ENCODE data around the gene NOL8. TPM values are rescaled to one million over a fixed set of nuclear protein-coding genes. Genes with fewer than 3 reads are reported as not detected.

The NOL8 gene
- total RNA-seq, 1 experiment from 2014 or later = 48.4 TPM

DNA sequence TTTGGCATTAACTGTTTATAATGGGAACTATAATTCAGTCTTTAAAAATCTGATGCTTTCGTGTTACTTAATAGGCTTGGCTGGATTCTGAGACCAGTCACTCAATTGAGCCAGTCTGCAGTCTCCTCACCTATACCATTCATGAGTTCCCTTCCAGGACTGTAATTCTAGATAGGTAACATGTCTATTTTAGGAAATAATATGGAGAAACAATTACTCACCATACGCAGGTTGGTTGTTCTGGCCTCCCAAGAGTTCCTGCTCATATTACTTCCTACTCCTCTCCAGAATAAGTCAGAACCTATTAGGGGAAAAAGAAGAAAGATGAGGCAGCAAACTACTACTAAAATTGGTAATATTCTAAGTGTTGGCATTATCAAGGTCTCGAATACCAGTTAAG is 27.1 kb downstream of the NOL8 start:
- Histone ChIP-seq H3K56ac (ENCODE audit: insufficient read length, low read depth, low read length) (no peak overlapping the region), H4K8ac (replicated peaks; ENCODE audit: insufficient read length, low read depth, low read length) (no peak overlapping the region), H3K14ac (ENCODE audit: insufficient read depth, low read length) (no peak overlapping the region), H3K79me2 (ENCODE audit: insufficient read depth, low read length) (no peaks in the 10 kb centered on the region; the same call in 1 of the 2 replicates), H3K4ac (ENCODE audit: low read depth, low read length) (no peak overlapping the region), H3K27ac (ENCODE audit: insufficient read length, low read depth, low read length) (no peak overlapping the region), H4K20me1 (ENCODE audit: control insufficient read depth, insufficient read depth, insufficient read length) (no peaks in the 10 kb centered on the region), H2BK20ac (ENCODE audit: low read depth, low read length, poor library complexity, severe bottlenecking) (no peak overlapping the region), H2BK5ac (ENCODE audit: insufficient read length, low read length) (no peak overlapping the region), H2BK15ac (ENCODE audit: low read depth, low read length) (no peak overlapping the region), H3K9me3 (ENCODE audit: control insufficient read depth, low read depth, low read length) (no peaks in the 10 kb centered on the region), H3K23me2 (ENCODE audit: insufficient read length, low read depth, low read length, poor library complexity, severe bottlenecking) (no peaks in the 10 kb centered on the region), H4K91ac (ENCODE audit: insufficient read length, low read depth, low read length) (no peak overlapping the region), H2BK120ac (ENCODE audit: low read depth, low read length, poor library complexity, severe bottlenecking) (no peak overlapping the region), H2BK12ac (ENCODE audit: insufficient read length, low read depth, low read length) (no peak overlapping the region), H3K9ac (ENCODE audit: extremely low read depth, insufficient read length, low read length) (no peak overlapping the region), H3K79me1 (ENCODE audit: insufficient read depth, low read depth, low read length, poor library complexity, severe bottlenecking) (no peaks in the 10 kb centered on the region), H3K23ac (ENCODE audit: insufficient read length, low read depth, low read length) (no peak overlapping the region), H3K4me2 (ENCODE audit: insufficient read depth, insufficient read length, low read length) (no peak overlapping the region), H3K18ac (ENCODE audit: insufficient read length, low read depth, low read length) (no peak overlapping the region), H2AK5ac (ENCODE audit: insufficient read length, low read length) (no peak overlapping the region), H3K4me1 (ENCODE audit: insufficient read depth, low read length) (no peaks in the 10 kb centered on the region), H2AFZ (ENCODE audit: low read length) (no peak overlapping the region), H4K5ac (ENCODE audit: insufficient read length, low read depth, low read length) (no peak overlapping the region), H3T11ph (ENCODE audit: low read length) (no peak overlapping the region), H3K27me3 (ENCODE audit: insufficient read depth, low read length) (no peaks in the 10 kb centered on the region)
- no peak overlapping the region for H3K27ac Mint-ChIP-seq
- TF ChIP-seq, protein P1, sequence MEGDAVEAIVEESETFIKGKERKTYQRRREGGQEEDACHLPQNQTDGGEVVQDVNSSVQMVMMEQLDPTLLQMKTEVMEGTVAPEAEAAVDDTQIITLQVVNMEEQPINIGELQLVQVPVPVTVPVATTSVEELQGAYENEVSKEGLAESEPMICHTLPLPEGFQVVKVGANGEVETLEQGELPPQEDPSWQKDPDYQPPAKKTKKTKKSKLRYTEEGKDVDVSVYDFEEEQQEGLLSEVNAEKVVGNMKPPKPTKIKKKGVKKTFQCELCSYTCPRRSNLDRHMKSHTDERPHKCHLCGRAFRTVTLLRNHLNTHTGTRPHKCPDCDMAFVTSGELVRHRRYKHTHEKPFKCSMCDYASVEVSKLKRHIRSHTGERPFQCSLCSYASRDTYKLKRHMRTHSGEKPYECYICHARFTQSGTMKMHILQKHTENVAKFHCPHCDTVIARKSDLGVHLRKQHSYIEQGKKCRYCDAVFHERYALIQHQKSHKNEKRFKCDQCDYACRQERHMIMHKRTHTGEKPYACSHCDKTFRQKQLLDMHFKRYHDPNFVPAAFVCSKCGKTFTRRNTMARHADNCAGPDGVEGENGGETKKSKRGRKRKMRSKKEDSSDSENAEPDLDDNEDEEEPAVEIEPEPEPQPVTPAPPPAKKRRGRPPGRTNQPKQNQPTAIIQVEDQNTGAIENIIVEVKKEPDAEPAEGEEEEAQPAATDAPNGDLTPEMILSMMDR (conservative IDR thresholded peaks at IDR 0.05) = no peak
- H3K27me3 Mint-ChIP-seq (ENCODE audit: low read depth) = no peaks in the 10 kb centered on the region
- peaks cover 19 to 57% (median 51%) of the 10 kb centered on the region in 3 experiments; a peak in 6 of 7 replicates for H3K36me3 Mint-ChIP-seq (ENCODE audit: insufficient read depth in 1 of 3, low read depth in 3 of 3)
- H3K9me3 Mint-ChIP-seq = no peaks in the 10 kb centered on the region
- peaks cover 5 to 8% of the 10 kb centered on the region in 2 experiments; a peak in 3 of 4 replicates for H3K4me1 Mint-ChIP-seq
- no CpG with 5 or more reads among the region's 3 CpGs for WGBS (ENCODE audit: extremely low coverage, insufficient read length, low lambda C conversion rate)
- DNase-seq = no peak
- H3K4me3 Mint-ChIP-seq = no peak overlapping the region

Data from H9 (cell line).